ENCODE measurements around the gene SLC22A31. TPM values are rescaled to one million over a fixed set of nuclear protein-coding genes. Genes with fewer than 3 reads are reported as not detected.
A peak's percentile ranks its signal among the peaks of the same experiment; 100 is the strongest.

SLC22A31 gene
- total and polyA plus RNA-seq, 9 of the 15 experiments (the other 6 are each of a cell fraction or from before 2014, with no cell fraction given): 0.29 to 2.2 (median 0.47) TPM; not detected in 3

DNA sequence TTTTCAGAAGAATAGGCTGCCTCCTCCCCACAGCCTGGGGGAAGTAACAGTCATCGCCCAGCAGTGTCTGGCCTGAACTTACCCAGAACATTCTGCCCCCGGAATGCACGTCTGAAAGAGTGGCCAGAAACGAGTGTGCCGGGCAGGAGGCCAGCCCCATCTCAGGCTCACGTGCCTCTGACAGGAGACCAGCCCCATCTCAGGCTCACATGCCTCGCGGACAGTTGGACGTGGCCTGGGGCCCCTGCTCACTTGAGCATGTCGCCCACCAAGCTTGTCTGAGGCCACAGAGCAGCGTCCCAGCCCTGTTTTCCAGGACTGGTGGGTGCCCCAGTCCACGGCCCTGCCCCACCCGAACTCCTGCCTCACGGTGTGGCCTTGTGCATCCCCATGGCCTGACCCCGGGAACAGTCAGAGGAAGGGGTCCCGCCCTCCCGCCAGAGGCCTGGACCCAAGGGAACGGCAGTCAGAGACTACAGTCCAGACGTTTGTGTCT is 45.1 kb downstream of the SLC22A31 start (continued):
- TF ChIP-seq, protein P1, sequence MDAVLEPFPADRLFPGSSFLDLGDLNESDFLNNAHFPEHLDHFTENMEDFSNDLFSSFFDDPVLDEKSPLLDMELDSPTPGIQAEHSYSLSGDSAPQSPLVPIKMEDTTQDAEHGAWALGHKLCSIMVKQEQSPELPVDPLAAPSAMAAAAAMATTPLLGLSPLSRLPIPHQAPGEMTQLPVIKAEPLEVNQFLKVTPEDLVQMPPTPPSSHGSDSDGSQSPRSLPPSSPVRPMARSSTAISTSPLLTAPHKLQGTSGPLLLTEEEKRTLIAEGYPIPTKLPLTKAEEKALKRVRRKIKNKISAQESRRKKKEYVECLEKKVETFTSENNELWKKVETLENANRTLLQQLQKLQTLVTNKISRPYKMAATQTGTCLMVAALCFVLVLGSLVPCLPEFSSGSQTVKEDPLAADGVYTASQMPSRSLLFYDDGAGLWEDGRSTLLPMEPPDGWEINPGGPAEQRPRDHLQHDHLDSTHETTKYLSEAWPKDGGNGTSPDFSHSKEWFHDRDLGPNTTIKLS (IDR thresholded peaks at IDR 0.05; ENCODE audit: borderline replicate concordance, low read depth): no peak
- TF ChIP-seq KDM1A (IDR thresholded peaks at IDR 0.05) (no peak), ZC3H11A (IDR thresholded peaks at IDR 0.05; ENCODE audit: low read depth, low read length) (no peak), ZFX (CRISPR knock-in tag; IDR thresholded peaks at IDR 0.05) (0 out of 2 replicates have a peak, but pooled peaks have one; percentile 31), TRIM25 (IDR thresholded peaks at IDR 0.05; ENCODE audit: borderline replicate concordance) (no peak), ZNF174 (CRISPR knock-in tag; IDR thresholded peaks at IDR 0.05) (no peak), ZBTB43 (CRISPR knock-in tag; IDR thresholded peaks at IDR 0.05) (no peak), RBM22 (IDR thresholded peaks at IDR 0.05; ENCODE audit: low read depth, low read length, poor library complexity, severe bottlenecking) (peak; percentile 58), RBM39 (optimal IDR thresholded peaks at IDR 0.05; ENCODE audit: low read depth, low read length) (no peak)
- TF ChIP-seq, protein P2, sequence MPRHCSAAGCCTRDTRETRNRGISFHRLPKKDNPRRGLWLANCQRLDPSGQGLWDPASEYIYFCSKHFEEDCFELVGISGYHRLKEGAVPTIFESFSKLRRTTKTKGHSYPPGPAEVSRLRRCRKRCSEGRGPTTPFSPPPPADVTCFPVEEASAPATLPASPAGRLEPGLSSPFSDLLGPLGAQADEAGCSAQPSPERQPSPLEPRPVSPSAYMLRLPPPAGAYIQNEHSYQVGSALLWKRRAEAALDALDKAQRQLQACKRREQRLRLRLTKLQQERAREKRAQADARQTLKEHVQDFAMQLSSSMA (CRISPR knock-in tag; IDR thresholded peaks at IDR 0.05): no peak
